Loucy (cell line): ENCODE measurements around the gene SPPL2C.

Source experiments
- EZH2phosphoT487 ChIP-seq: fragments of 200-600 bp; IDR thresholded peaks from 2 replicates; pipeline ENCODE4 v1.6.1; 2018; ENCODE audit warnings: antibody characterized with exemption, mild to moderate bottlenecking, moderate library complexity, borderline replicate concordance
- TF ChIP-seq, protein P1 (sequence below): fragments of 200-600 bp; sonication (generic); conservative IDR thresholded peaks from 2 replicates; pipeline ENCODE4 v1.5.1; 2014; ENCODE audit warnings: mild to moderate bottlenecking, antibody characterized with exemption, low read length

GRCh38 chr17:45857977-45858708 lies 13.5 kb downstream of the SPPL2C start:
- TF ChIP-seq, protein P1, sequence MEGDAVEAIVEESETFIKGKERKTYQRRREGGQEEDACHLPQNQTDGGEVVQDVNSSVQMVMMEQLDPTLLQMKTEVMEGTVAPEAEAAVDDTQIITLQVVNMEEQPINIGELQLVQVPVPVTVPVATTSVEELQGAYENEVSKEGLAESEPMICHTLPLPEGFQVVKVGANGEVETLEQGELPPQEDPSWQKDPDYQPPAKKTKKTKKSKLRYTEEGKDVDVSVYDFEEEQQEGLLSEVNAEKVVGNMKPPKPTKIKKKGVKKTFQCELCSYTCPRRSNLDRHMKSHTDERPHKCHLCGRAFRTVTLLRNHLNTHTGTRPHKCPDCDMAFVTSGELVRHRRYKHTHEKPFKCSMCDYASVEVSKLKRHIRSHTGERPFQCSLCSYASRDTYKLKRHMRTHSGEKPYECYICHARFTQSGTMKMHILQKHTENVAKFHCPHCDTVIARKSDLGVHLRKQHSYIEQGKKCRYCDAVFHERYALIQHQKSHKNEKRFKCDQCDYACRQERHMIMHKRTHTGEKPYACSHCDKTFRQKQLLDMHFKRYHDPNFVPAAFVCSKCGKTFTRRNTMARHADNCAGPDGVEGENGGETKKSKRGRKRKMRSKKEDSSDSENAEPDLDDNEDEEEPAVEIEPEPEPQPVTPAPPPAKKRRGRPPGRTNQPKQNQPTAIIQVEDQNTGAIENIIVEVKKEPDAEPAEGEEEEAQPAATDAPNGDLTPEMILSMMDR: no peak
- no peak for TF ChIP-seq EZH2phosphoT487
